Activated CD8-positive, alpha-beta memory T cell treated with anti-CD3 and anti-CD28 coated beads, Interleukin-2, amount 50 U/mL, for 24 hours (primary cell): ENCODE results near the gene DOCK10.
"Not testable (repeated sequence)": the region's sequence is repeated elsewhere in the genome, so short reads cannot be mapped to it uniquely, and the experiment has no call there.

Source experiments
- DNase-seq: peaks from one replicate; pipeline ENCODE4 v3.0.0-alpha.2; 2020; ENCODE audit errors: extremely low read depth

DOCK10 gene

DNA sequence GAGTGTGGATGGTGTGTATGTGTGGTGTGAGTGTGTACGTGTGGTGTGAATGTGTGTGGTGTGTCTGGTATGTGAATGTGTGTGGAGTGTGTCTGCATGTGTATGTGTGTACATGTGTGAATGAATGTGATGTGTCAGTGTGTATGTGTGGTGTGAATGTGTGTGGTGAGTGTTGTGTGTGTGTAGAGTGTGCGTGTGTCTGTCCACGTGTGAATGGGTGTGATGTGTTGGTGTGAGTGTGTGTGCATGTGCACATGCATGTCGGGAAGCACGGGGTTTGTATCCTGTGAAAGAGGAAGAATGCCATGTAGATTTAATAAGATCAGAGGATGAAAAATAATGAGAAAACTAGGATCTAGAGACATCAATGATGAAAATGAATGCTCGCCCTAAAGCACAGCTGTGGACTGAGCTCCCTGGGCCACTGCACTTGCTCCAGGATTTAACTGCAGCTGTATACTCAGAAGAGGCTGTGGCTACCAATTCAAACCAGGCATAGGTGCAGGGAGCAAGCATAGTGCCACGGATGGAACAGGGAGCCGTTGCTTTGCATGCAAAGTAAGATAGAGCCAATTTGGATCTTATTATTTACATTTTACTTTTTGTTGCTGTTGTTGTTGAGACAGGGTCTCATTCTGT, 122.7 kb downstream of the DOCK10 start:
- no peak for DNase-seq

DNA sequence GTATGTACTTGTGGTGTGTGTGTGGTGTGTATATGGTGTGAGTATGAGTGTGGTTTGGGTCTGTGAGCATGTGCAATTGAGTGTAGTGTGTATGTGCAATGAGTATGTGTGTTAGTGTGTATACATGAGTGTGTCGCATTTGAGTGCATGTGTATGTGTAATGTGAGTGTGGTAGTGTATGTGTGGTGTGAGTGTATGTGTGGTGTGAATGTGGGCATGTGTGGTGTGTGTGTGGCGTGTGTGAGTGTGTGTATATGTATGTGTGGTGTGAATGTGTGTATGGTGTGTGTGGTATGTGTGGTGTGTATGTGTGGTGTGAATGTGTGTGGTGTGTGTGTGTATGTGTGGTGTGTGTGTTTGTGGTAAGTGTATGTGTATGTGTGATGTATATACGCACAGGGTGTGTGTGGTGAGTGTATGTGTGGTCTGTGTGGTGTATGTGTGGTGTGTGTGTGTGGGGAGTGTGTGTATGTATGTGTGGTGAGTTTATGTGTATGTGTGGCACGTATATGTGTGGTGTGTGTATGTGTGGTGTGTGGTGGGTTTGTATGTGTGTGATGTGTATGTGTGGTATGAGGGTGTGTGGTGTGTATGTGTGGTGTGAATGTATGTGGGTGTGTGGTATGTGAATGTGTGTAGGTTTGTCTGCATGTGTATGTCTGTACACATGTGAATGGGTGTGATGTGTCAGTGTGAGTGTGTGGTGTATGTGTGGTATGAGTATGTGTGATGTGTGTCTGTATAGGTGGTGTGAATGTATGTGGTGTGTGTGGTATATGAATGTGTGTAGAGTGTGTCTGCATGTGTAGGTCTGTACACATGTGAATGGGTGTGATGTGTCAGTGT, 123.4 kb downstream of the DOCK10 start:
- no peak for DNase-seq

DNA sequence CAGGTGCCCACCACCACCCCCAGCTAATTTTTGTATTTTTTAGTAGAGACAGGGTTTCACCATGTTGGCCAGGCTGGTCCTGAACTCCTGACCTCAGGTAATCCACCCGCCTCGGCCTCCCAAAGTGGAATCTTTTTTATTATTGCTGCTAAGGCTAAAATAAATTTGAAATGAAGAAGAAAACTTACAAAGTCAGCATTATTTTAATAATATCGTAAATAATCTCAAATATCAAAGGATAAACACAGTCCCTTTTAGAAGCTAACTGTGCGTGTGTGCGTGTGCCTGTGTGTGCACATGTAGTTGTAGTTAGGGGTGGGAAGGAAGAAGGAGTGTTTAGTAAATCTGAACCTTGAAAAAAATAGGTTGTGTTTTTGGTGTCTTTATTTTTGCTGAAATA, 125.0 kb downstream of the DOCK10 start:
- not testable (repeated sequence) for DNase-seq

DNA sequence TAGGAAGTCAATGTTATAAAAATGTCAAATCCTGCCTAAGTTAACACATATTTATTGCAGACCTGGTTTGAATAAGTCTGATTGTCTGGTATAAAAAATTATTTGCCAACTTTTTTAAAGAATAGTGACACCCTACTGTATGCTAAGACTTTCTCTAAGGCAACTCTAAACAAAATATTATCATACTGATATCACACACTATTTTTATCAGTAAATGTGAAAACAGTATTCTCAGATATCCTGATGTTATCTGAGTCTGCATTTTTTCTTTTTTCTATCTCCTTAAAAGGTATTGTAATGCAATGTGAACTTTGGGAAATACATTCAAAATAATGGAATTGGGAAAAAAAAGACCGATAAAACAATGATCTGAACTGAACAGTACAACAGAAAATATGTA, 127.1 kb downstream of the DOCK10 start:
- no peak for DNase-seq

DNA sequence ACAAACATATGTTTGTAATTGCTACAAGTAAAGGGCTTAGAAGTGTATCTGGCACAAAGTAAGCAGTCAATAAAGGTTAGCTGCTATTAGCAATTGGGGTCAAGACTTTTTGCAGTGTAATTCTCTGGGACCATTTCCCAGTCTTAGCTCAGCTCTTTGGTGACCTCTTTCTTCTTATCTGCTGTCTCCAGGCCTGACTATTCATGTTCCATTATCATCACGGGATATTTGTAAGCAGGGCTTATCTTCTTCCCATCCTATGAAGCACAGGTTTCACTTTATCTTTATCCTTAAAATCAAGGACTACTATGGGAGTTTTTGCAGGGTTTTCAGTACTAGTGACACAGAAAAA, 131.7 kb downstream of the DOCK10 start:
- no peak for DNase-seq

DNA sequence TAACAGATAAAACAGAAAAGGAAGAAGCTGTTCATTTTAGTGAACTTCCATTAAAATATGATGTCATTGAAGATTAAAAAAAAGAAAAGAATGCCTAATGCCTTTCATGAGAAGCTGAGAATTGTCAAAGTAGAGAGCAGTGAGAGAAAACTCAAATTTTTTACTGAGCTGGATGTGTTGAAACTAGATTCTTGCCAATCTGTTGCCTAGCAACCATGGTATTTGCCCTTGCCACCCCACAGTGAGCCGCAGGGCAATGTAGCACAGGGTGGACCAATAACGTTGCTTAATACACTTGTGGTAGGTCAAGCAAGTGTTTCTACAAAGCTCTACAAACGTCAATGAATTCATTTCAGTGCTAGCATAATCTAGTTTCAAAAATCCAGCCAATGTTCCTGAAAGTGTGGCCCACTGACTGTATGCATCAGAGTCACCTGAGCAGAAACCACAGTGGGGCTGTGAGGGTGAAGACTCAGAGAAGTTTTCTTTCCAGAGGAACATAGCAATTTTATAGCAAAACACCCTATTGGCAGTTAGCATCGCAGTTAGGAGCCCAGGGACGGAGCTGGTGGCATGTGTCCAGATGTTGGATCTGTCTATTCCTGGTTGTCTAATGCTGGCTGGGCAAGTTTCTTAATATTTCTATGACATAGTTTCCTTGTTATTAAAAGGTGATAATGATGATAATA, 132.2 kb downstream of the DOCK10 start:
- no peak for DNase-seq

DNA sequence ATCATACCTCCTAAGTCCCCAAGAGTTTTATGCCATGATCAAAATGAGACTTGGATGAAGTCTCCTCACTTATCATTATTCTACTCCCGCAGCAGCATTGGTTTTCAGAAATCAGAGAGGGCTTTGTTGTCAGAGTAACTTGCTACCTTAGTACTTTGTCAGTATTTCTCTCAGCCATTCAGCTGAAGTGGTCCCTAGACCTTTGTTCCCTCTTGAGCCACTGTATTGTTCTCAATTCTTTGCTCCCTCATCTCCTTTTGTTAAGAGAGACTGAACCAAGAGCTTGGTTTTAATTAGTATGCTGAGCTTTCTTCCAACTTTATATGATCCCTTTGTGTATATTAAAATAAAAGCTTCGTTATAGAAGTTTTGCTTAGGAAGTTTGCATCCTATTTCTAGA, 133.4 kb downstream of the DOCK10 start:
- no peak for DNase-seq

DNA sequence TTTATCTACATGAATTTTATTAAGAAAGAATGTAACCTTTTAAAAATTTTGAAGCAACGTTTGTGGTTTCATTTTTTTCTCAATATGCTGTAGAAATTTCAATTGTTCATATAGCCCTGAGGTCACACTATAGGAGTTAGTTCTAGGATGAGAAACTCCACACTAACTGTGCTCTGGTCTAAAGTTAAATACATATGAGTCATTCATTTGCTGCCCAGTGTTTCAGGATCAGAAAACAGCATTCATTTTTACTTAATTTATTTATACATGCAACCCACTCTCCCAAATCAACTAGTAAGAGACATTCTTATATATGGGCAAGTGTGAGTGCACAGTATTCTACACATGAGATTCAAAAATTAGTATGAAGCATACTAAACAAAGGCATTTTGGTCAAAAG, 137.9 kb downstream of the DOCK10 start:
- DNase-seq = no peak

DNA sequence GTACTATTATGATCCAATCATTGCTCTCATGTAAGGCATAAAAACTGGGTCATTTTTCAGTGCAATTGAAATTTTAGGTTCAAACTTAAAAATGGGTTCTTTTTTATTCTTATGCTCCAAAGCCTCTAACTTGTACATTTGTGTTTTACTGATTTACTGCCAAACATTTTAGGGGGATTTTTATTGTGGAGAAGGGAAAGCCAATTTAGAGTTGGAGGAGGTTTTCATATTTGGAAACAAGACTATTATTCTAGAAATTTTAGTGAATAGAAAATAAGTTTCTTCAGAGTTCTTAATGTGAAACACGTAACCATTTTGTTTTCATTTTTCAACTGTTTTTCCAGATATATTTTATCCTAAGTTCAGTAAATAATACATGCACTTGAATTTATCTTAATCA, 138.6 kb downstream of the DOCK10 start:
- no peak for DNase-seq

DNA sequence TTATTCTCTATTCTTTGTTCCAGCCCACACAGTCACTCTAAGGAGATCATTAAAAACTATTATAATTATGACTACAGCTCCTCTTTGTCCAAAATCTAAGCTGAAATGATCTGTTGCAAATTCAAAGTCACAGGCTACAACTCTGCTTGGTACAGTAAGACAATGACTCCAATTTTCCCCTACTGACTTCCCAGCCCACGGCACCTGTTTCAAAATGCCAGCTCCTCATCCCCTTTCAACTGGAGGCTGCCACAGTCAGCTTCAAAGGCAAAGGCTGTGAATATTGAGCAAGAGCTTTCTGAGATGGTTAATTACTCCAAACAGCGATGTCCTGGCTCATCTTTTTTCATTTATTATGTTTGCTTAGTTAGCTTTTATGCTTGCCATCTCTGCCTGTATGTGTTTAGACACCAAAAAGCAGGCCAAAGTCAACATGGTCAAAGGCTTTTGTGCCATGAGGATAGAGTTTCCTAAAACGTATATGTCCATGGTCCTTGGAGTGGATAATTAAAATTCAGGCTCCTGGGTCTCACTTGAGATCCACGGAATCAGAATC, 141.1 kb downstream of the DOCK10 start:
- no peak for DNase-seq

DNA sequence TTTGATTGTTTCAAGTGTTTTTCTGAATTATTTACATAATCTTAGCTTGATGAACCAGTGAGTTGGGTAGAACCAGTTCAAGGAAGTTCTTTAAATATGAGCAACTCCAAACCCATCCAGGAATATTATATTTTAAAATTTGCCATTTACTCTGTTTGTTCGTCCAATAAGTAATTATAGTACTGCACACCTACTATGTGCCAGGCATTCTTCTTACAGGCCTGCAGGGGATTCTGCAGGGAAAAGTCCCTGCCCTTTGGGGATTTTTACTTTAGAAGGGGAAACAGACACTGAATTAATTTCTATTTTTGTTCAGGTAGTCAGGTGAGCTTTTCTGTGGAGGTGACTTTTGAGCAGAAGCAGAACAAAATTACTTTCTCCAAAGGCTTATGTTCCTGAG, 146.9 kb downstream of the DOCK10 start:
- DNase-seq = no peak

DNA sequence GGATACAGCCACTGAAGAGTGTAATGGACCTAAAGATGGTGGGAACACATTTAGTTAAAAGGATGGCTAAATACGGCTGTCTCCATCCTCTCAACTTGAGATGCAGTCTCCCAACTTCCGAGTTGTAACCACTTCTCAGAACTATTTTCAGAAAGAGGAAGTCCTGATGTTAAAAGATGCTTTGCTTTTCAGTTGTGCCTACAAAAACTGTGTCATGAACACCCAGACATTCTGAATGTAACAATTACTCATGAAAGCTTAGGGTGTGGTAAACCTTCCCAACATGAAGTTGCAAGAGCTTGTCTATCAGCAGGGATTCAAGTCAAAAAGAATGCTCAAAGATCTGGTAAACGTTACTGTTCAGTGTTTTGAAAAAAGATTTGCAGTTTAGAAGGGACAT, 147.9 kb downstream of the DOCK10 start:
- no peak for DNase-seq

DNA sequence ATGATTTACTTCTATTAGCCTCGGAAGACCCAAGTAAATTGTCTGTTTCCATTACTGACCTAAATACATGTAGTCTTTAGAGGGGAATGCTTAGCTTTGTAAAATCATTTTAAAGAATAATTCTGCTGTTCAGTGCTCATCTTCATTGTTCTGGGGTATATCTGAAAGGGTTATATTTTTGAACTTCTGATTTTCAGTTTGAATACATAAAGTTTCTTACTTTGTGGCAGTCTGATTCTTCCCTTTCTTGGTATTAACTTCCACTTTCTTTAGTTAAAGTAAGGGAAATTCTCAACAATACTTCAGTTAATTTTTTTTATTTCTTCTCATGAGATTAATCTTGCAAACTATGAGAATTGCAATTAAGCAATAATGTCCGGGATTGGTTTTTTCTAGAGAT, 148.4 kb downstream of the DOCK10 start:
- DNase-seq = no peak

DNA sequence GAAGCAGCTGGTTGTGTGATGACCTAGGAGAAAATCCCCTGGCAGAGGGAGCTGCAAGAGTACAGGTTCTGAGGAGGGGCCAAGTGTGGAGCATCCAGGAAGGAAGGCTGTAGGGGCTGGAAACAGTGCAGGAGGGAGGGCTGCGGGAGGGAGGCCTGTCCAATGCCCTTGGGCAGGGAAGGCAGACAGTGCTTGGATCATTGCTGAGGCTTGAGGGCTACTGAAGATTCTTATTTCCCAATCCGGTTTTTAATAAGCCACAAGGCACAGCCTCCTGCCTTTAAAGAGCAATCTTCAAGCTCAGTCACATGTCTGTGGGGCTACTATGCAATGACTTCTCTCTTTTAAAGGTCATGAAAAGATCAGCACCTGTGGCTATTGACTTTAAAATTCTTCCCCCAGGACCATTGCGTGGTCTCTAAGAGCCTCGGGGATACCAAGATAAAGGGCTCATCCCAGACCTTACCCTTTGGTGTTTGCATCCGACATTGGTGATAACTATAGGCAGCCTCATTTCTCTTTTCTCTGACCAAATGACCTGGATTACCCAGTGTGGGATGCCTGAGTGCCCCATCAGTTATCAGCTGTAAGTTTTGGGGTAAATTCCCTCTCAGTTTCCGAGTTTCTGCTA, 149.6 kb downstream of the DOCK10 start:
- no peak for DNase-seq

DNA sequence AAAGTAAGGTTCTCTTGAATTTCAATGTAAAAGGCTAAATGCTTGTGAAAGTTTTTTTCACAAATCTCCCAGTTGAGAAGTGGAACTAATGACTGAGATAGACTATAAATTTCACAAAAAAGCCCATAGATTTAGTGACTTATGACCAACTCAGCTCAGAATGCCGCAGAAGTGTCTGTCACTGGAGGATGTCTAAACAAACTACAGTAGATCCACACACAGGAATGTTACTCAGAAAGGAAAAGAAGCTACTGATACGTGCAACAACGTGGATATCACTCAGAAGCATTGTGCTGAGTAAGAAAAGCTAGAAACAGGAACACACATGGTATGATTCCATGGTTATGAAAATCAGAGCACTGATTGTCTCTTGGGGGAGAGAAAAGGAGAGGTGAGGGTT, 151.9 kb downstream of the DOCK10 start:
- DNase-seq = no peak

DNA sequence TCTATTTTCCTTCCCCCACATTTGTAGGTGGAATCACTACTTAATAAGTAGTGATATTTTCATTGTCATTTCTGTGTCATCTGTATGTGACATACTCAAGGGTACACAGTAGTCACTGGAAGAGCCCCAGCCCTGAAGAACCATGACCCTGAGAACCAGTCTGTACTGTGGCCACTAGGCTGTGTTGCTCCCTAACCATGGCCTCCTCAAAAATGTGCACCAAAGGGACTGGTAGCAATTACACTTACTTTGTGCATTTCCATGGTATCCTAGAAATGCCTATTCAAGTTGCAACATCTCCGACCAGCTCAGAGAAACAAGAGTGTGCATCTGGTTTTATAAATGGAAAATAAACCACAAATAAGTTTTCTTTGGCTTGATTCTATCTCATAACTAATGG, 155.1 kb downstream of the DOCK10 start:
- no peak for DNase-seq

DNA sequence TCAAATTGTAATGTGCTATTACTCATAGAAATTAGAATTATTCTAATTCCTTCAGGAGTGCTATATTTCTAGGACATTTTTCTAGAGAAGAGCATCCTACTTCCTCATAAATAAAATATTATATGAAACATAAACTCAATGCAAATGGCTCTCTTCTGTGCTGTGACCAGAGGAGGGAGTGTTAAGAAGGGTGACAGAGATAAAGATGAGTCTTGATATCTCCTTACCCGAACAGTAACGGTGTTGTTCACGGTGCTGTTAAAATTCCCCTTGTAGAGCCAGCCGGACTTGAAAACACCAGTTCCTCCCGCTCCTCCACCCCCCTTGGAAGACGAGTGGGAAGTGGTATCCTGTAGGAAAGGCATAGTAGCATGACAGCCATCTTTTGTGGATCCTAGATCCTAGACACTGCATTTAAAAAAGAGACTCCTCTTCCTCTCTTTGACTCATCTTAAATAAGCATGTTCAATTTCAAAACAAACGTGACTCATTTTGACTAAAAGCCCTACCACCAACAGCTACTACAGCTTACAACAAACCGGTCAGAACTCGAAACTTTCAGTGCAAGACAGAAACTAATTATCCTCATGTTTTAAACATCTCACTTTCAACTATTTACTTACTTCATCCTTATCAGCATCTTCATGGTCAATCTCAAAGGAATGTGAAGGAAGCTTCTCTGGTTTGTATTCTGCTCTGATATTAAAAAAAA, 156.3 kb downstream of the DOCK10 start:
- no peak for DNase-seq

DNA sequence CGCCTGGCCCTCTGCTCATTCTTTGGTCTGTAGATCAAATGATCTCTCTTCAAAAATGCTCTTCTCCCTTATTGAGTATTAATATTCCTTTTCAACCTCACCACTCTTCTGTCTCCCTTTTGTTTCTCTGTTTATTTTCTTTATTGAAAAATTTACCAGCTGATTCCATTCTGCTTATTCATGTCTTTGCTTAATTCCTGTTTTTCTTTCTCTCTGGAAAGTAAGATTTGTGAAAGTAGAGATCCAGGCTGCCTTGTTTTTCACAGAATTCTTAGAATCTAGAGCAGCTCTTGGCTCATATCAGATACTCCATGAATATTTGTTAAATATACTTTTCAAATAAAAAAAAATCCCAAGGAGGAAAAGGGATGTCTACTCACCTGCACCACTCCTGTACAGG, 157.0 kb downstream of the DOCK10 start:
- no peak for DNase-seq

DNA sequence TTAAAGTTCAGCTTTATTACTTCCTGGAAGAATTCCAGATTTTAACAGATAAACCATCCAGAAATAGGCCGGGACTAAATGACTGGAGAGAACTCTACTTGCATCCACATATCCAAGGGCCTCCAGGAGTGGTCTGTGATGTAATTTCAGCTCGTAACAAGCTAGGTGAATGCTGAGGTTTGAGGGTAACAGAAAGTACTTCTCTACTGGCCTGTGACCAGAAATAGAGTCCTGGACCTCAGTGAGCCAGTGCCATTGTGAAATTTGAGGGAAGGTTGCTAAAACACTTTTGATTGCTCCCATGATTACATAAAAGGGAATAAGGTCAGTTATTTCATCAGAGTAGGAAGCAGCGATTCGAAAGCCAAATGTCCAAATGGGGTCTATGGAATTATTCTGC, 158.1 kb downstream of the DOCK10 start:
- DNase-seq = no peak

DNA sequence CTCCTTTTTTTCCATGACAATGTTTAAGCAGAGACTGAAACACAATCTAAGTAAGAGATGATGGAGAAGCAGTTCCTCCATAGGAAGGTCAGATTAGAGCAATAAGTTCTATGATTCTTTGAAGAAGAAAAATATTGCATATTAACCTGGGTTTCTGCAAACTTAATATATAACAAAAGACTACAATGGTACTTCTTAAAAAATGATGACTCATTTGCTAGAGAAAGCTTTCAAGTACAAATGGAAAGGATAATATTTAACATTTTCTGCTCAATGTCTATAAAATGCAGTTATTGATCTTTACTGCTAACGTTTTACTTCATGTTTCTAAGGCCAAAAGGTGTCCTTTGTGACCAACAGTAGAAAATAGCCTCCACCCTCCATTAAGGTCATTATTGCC, 158.6 kb downstream of the DOCK10 start:
- no peak for DNase-seq

DNA sequence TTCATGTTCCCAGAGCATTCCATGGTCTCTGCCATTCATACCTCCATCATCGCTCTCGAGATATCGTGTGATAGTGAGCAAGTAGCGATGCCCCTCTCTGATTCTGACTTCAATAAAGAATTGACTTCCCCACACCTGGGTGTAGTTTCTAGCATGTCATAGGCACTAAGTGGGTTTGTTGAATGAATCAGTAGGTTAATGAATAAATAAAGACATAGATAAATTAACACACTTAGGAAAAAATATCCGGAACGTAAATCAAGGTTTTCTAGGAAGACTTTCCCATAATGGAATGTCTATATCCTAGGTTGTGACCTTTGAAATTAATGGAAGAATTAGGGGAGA, 159.1 kb downstream of the DOCK10 start:
- no peak for DNase-seq
